Smooth muscle cell (in vitro differentiated cells): ENCODE measurements around the gene ESPN. TPM values are rescaled to one million over a fixed set of nuclear protein-coding genes. Genes with fewer than 3 reads are reported as not detected.

ENCODE experiments used
- DNase-seq: peaks from one replicate; lab custom pipeline; 2025; ENCODE audit not compliant: unreplicated experiment; lab: John Stamatoyannopoulos, UW
- H2AFZ ChIP-seq: fragments of 200-600 bp; sonication (generic); 2 replicates; pipeline ENCODE4 v1.6.0; 2016; ENCODE audit warnings: antibody characterized with exemption, low read depth, mild to moderate bottlenecking
- H3F3A ChIP-seq: fragments of 200-600 bp; sonication (generic); 2 replicates; pipeline ENCODE4 v1.6.0; 2017; ENCODE audit warnings: antibody characterized with exemption, low read depth
- H3K27ac ChIP-seq: fragments of 200-600 bp; sonication (generic); 2 replicates; pipeline ENCODE4 v1.5.1; 2016; ENCODE audit warnings: low read depth, mild to moderate bottlenecking
- H3K27me3 ChIP-seq: fragments of 200-600 bp; sonication (generic); 2 replicates; pipeline ENCODE4 v1.6.1; 2016; ENCODE audit warnings: low read depth, mild to moderate bottlenecking
- H3K36me3 ChIP-seq: fragments of 200-600 bp; sonication (generic); 2 replicates; pipeline ENCODE4 v1.5.1; 2016; ENCODE audit warnings: low read depth
- H3K4me1 ChIP-seq: fragments of 200-600 bp; sonication (generic); 2 replicates; pipeline ENCODE4 v1.5.1; 2016; ENCODE audit warnings: low read depth
- H3K4me2 ChIP-seq: fragments of 200-600 bp; sonication (generic); 2 replicates; pipeline ENCODE4 v1.6.0; 2016; ENCODE audit warnings: mild to moderate bottlenecking
- H3K4me3 ChIP-seq: fragments of 200-600 bp; sonication (generic); 2 replicates; pipeline ENCODE4 v1.5.1; 2016; ENCODE audit warnings: mild to moderate bottlenecking
- H3K79me2 ChIP-seq: fragments of 200-600 bp; sonication (generic); 2 replicates; pipeline ENCODE4 v1.6.0; 2016; ENCODE audit warnings: low read depth, mild to moderate bottlenecking
- H3K9ac ChIP-seq: fragments of 200-600 bp; sonication (generic); 2 replicates; pipeline ENCODE4 v1.6.0; 2016; ENCODE audit warnings: low read depth
- H3K9me3 ChIP-seq: fragments of 200-600 bp; sonication (generic); replicated peaks from 2 replicates; pipeline ENCODE4 v1.5.1; 2016; ENCODE audit warnings: low read depth
- H4K20me1 ChIP-seq: fragments of 200-600 bp; sonication (generic); 2 replicates; pipeline ENCODE4 v1.6.0; 2016; ENCODE audit warnings: low read depth
- CTCF ChIP-seq: fragments of 200-600 bp; sonication (generic); IDR thresholded peaks from 2 replicates; pipeline ENCODE4 v1.5.1; 2017; ENCODE audit warnings: borderline replicate concordance, mild to moderate bottlenecking, antibody characterized with exemption; ENCODE audit not compliant: insufficient read depth, poor library complexity, severe bottlenecking
- WGBS: methylation state at CpG from one replicate; pipeline ENCODE4 v1.1.7; 2016; ENCODE audit warnings: low lambda C conversion rate; 5-methylcytosine and 5-hydroxymethylcytosine counted together
- polyA plus RNA-seq: library from polyadenylated mRNA; unstranded; fragments of >200 nt; fragmentation: Nextera tagmentation; extraction: Ambion mirVana; gene quantifications from 2 replicates; pipeline ENCODE4 v1.2.1, GENCODE V29; 2016
- total RNA-seq: library from RNA; depleted of rRNA; stranded (reverse); fragments of >200 nt; gene quantifications from 2 replicates; pipeline ENCODE4 v1.2.3, GENCODE V29; 2014

ESPN gene
- total and polyA plus RNA-seq, 2 experiments from 2014 or later: 1.1 TPM; not detected in 1

DNA sequence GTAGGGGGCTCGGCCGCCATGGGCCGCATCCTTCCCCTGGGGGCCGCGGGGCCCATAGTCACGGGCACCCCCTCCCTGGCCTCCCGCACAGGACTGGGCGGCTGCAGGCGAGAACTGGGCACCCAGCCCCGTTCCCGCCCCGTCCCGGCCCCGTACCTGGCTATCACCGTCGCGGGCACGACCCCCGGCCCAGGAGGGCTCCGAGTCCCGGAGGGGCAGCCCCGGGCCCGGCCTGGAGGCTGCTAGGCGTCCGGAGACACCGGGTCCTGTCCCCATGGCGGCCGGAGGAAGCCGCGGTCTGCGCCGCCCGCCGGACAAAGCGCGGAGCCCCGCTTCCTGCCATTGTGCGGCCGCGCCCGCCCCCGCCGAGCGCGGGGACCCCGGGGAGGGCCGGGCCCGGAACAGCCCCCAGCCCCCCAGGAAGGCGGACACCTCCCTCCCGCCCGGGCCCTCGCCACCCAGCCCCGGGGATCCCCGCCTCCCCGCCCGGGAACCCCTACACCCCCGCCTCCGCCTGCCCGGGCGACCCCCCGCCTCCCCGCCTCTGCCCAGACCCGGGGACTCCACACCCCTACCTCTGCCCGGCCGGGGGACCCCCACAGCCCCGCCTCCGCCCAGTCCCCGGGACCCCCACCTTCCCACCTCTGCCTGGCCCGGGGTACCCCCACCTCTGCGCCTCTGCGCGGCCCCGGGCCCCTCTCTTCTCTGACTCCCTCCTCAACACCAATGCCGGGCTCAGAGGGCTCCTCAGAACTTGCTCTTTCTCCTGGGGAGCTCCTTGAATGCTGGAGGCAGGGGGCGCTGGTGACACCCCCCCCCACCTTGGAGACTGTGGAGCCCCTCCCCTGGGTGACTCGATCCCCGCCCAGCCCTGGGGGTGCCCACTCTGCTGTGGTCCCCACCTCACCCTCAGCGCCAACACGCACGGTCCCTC is 60.9 kb downstream of the ESPN start:
- H3K36me3 ChIP-seq: no peaks in the 10 kb centered on the region
- H3K4me2 ChIP-seq: peak overlapping the region; percentile 93
- H3K27ac ChIP-seq: no peak overlapping the region
- H3K79me2 ChIP-seq: peaks cover 2% of the 10 kb centered on the region
- H3K9me3 ChIP-seq: no peaks in the 10 kb centered on the region
- H3K9ac ChIP-seq: peak overlapping the region; percentile 54
- 2% methylated on average over 22 of the region's 80 CpGs for WGBS
- no peak for DNase-seq
- peaks cover 10% of the 10 kb centered on the region for H3K27me3 ChIP-seq
- peaks cover 34% of the 10 kb centered on the region for H4K20me1 ChIP-seq
- peak overlapping the region; percentile 66 for H3K4me3 ChIP-seq
- H3K4me1 ChIP-seq: peaks cover 11% of the 10 kb centered on the region
- no peak for TF ChIP-seq CTCF
- peak overlapping the region; percentile 66 for H2AFZ ChIP-seq
- no peaks in the 10 kb centered on the region for H3F3A ChIP-seq

GRCh38 chr1:6486433-6487011 is 61.9 kb downstream of the ESPN start:
- no peak overlapping the region for H3K9ac ChIP-seq
- peak; percentile 58 for DNase-seq
- 6% methylated on average over 15 of the region's 15 CpGs for WGBS

GRCh38 chr1:6487804-6488484 is 63.4 kb downstream of the ESPN start:
- Histone ChIP-seq H3K9me3 (no peaks in the 10 kb centered on the region), H4K20me1 (peaks cover 20% of the 10 kb centered on the region), H2AFZ (no peak overlapping the region), H3K4me2 (no peak overlapping the region), H3K9ac (no peak overlapping the region), H3K4me1 (peaks cover 11% of the 10 kb centered on the region), H3K4me3 (no peak overlapping the region), H3F3A (peaks cover 8% of the 10 kb centered on the region), H3K79me2 (peaks cover 2% of the 10 kb centered on the region), H3K27me3 (peaks cover 10% of the 10 kb centered on the region), H3K27ac (no peak overlapping the region), H3K36me3 (no peaks in the 10 kb centered on the region)
- DNase-seq: no peak
- 94% methylated on average over 14 of the region's 14 CpGs for WGBS
- TF ChIP-seq CTCF: no peak

More at GRCh38 chr1:6486433-6487011, 61.9 kb downstream of the ESPN start:
- Histone ChIP-seq H3K4me2 (peak overlapping the region; percentile 93), H3K4me1 (peaks cover 11% of the 10 kb centered on the region), H3F3A (no peaks in the 10 kb centered on the region), H3K27me3 (peaks cover 10% of the 10 kb centered on the region), H2AFZ (no peak overlapping the region), H3K4me3 (peak overlapping the region; percentile 66), H3K9me3 (no peaks in the 10 kb centered on the region), H3K36me3 (no peaks in the 10 kb centered on the region), H4K20me1 (peaks cover 25% of the 10 kb centered on the region), H3K27ac (no peak overlapping the region), H3K79me2 (peaks cover 2% of the 10 kb centered on the region)
- peak; percentile 85 for TF ChIP-seq CTCF
